ENCODE measurements around the gene EPB41L4B.

DNA sequence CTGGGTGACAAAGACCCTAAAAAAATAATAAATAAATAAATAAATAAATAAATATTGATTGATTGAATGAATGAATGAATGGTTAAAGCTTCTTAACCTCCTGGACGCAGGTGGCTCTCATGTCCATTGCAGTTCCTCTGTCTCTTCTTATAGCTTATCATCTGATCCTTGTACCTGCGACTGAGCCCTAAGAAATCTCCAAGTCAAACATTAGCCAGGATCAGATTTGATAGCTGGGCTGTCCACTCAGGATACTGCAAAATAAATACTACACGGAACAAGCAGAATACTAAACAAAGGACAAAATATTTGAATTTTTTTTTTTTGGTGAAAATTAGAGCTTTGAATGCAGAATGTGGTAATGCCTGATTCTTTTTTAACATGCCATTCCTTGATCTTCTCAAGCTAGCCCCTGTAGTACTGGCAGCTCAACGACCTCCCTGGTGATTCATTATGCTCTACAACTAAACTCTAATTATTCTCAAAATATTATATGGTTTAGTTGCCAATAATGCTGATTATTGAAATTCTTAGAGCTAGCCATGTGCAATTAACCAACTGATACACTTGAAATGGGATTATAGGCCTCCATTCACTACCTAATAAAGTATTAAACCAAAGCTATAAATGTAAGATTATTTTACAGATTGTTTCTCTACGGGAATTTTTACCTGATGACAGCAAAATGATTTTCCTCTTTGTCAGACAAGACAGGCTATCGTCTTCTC lies 191.2 kb downstream of the EPB41L4B start:
- TF ChIP-seq CTCF (conservative IDR thresholded peaks at IDR 0.05 in 1 of 2, IDR thresholded peaks at IDR 0.05 in 1 of 2; ENCODE audit: low read depth in 1 of 2, low read length in 2 of 2) (no peak), EZH2 (IDR thresholded peaks at IDR 0.05; ENCODE audit: low read length, missing control alignments) (no peak)
